RWPE2 (cell line): Measurements from ENCODE around the gene SLC13A3.

Experiments
- ATAC-seq: fragments of 200-7000 bp; cut with Tn5 transposase; 3 replicates; pipeline ENCODE4 v1.9.1; 2021; ENCODE audit warnings: low read depth
- DNase-seq: peaks from one replicate; pipeline ENCODE4 v3.0.0-alpha.2; 2020; ENCODE audit warnings: low spot score
- H3K27ac ChIP-seq: fragments of 450-650 bp; 2 replicates; pipeline ENCODE4 v1.5.1; 2017; ENCODE audit warnings: mild to moderate bottlenecking; ENCODE audit not compliant: poor library complexity, severe bottlenecking
- H3K27me3 ChIP-seq: fragments of 250-450 bp; sonication (Bioruptor Pico); 2 replicates; pipeline ENCODE4 v1.5.1; 2021; ENCODE audit warnings: mild to moderate bottlenecking, moderate library complexity; ENCODE audit not compliant: insufficient read depth, poor library complexity, severe bottlenecking
- H3K36me3 ChIP-seq: fragments of 250-450 bp; sonication (Bioruptor Pico); 2 replicates; pipeline ENCODE4 v1.5.1; 2020; ENCODE audit warnings: low read depth, mild to moderate bottlenecking, moderate library complexity
- H3K4me1 ChIP-seq: fragments of 250-450 bp; sonication (Bioruptor Pico); 2 replicates; pipeline ENCODE4 v1.5.1; 2021; ENCODE audit warnings: mild to moderate bottlenecking, moderate library complexity; ENCODE audit not compliant: insufficient read depth, poor library complexity, severe bottlenecking
- H3K4me3 ChIP-seq: fragments of 250-450 bp; sonication (Bioruptor Pico); 2 replicates; pipeline ENCODE4 v1.5.1; 2021; ENCODE audit warnings: mild to moderate bottlenecking, moderate library complexity; ENCODE audit not compliant: severe bottlenecking
- H3K9me3 ChIP-seq: fragments of 250-450 bp; sonication (Bioruptor Pico); 2 replicates; pipeline ENCODE4 v1.5.1; 2021; ENCODE audit warnings: mild to moderate bottlenecking, moderate library complexity; ENCODE audit not compliant: severe bottlenecking
- CTCF ChIP-seq: fragments of 450-650 bp; IDR thresholded peaks from one replicate; pipeline ENCODE4 v1.5.1; 2017; ENCODE audit warnings: mild to moderate bottlenecking, moderate library complexity; ENCODE audit not compliant: poor library complexity, severe bottlenecking

Gene SLC13A3

GRCh38 chr20:46690219-46691106, 39.2 kb upstream of the SLC13A3 start:
- DNase-seq: no peak
- Histone ChIP-seq H3K27ac (peak overlapping the region; percentile 78), H3K36me3 (peaks cover 17% of the 10 kb centered on the region), H3K4me3 (peak overlapping the region; percentile 32), H3K27me3 (no peaks in the 10 kb centered on the region), H3K9me3 (no peaks in the 10 kb centered on the region), H3K4me1 (peaks cover 13% of the 10 kb centered on the region)
- TF ChIP-seq CTCF: no peak
- no peak for ATAC-seq

- Histone ChIP-seq H3K36me3 (peaks cover 24% of the 10 kb centered on the region), H3K27me3 (no peaks in the 10 kb centered on the region), H3K4me1 (peaks cover 13% of the 10 kb centered on the region), H3K9me3 (no peaks in the 10 kb centered on the region), H3K27ac (peak overlapping the region; percentile 78), H3K4me3 (peak overlapping the region; percentile 32)
- TF ChIP-seq CTCF: no peak
- ATAC-seq: no peak
- DNase-seq: no peak
Observed at GRCh38 chr20:46689754-46690085, 38.5 kb upstream of the SLC13A3 start.

- Histone ChIP-seq H3K36me3 (peaks cover 26% of the 10 kb centered on the region), H3K9me3 (no peaks in the 10 kb centered on the region), H3K4me3 (peak within 1 kb of the TSS; percentile 82), H3K4me1 (peaks cover 17% of the 10 kb centered on the region), H3K27me3 (no peaks in the 10 kb centered on the region), H3K27ac (peak within 1 kb of the TSS; percentile 78)
- TF ChIP-seq CTCF: peak; percentile 30
- ATAC-seq (peak; percentile 94), DNase-seq (peak; percentile 100)
Observed at GRCh38 chr20:46689082-46689753, 38.0 kb upstream of the SLC13A3 start, which contains the start of gene TP53RK. TSS of gene TP53RK (minus strand) at chr20:46689444. CDS start at chr20:46689414, 30 bp downstream.

GRCh38 chr20:46688151-46689081, 37.2 kb upstream of the SLC13A3 start:
- H3K9me3 ChIP-seq: no peaks in the 10 kb centered on the region
- H3K27me3 ChIP-seq: no peaks in the 10 kb centered on the region
- no peak for TF ChIP-seq CTCF
- H3K27ac ChIP-seq: peak overlapping the region; percentile 78
- peak overlapping the region; percentile 82 for H3K4me3 ChIP-seq
- peaks cover 26% of the 10 kb centered on the region for H3K36me3 ChIP-seq
- ATAC-seq (no peak), DNase-seq (no peak)
- H3K4me1 ChIP-seq: peaks cover 19% of the 10 kb centered on the region
